ENCODE data around the gene PAH. TPM values are rescaled to one million over a fixed set of nuclear protein-coding genes. Genes with fewer than 3 reads are reported as not detected.

PAH gene
- 10 to 100 TPM; 43.0 to 86.8 (median 71.9) TPM for polyA plus RNA-seq (ENCODE audit: insufficient read length in 4 of 4)

DNA sequence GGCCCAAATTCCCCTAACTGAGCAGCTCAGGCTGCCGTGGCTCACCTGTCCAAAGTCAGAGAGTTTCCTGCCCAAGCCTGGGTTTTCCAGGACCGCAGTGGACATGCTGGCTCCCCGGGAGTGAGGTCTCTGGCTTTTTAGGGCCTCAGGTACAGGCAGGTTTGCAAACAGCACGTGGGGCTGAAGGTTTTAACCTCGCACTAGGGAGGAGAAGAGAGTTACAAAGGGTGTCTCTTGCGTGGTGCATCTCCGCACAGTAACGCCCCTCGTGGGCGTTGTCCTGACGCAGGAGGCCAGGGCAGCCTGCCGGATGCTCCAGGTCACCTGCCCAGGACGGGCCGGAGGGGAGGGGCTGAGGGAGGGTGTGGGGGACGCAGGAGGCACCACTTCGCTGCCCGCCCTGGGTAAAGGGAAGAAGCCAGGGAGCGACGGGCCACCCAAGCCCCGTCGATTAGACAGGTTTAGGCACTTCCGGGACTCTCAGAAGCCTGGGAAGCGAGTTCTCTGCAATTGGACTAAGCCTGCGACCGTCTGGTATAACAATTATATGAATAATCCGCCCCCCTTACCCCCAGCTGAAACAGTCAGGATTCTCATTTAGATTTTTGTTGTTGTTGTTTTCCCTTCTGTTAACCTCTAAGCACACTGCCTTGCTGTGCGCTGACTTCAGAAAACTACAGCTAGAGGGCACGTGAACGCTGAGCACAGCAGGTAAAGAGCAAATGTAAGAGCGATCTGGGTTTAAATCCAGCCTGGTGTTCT is at the start of gene PAH:
TSS of gene PAH (minus strand) at position 219 of the 762 bp plus-strand sequence. CDS start at position 105, 114 bp downstream.
- DNase-seq (ENCODE audit: low read depth in 4 of 4, low spot score in 2 of 4): peak in 1 of 4 donors; percentile 12

GRCh38 chr12:102966200-102966863 is 49.3 kb upstream of the PAH start:
- DNase-seq (ENCODE audit: low read depth in 4 of 4, low spot score in 2 of 4): no peak

- DNase-seq (ENCODE audit: low read depth in 4 of 4, low spot score in 2 of 4): no peak
These were observed 48.5 kb upstream of the PAH start for GRCh38 chr12:102965281-102966155.

GRCh38 chr12:102964872-102965271 is 47.8 kb upstream of the PAH start:
- DNase-seq (ENCODE audit: low read depth in 4 of 4, low spot score in 2 of 4): no peak

- no peak for DNase-seq (ENCODE audit: low read depth in 4 of 4, low spot score in 2 of 4)
These were observed 46.8 kb upstream of the PAH start for GRCh38 chr12:102963796-102964195.

DNA sequence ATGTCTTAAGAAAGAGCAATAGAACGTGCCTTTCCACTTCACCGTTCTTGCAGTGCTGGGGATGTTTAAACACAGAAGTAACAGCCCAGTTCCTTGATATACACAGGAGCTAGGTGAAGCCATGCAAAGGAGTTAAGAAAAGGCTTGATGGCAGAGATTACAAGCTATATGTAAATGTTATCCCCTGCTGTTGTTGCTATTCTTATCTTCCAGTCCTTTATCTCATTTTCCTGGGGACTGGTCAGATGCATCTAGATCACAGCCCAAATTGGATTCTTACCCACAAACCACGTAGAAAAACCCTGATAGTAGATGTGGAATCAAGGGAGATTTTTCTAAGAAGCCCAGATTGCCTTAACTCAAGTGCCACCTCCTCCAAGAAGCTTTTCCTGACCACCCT is 45.9 kb upstream of the PAH start:
- no peak for DNase-seq (ENCODE audit: low read depth in 4 of 4, low spot score in 2 of 4)

DNA sequence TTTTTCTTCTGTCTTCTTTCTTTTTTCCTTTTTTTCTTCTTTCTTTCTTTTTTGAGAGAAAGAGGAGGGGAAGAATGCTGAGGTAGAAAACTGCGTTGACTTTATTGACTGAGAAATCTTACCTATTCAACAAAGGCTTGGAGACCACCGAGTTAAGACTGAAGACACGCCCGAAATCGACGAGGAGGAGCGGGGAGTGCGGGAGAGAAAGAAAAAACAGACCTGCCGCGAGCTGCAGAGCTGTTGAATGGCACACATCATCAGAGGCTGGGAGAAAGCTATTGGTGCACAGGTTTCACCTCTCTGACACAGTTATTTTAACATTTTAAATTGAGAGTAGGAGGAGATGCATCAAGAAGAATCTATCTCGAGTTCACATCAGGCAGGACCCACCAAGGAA is 45.5 kb upstream of the PAH start:
- DNase-seq (ENCODE audit: low read depth in 4 of 4, low spot score in 2 of 4): no peak

GRCh38 chr12:102961466-102961855 is 44.4 kb upstream of the PAH start:
- no peak for DNase-seq (ENCODE audit: low read depth in 4 of 4, low spot score in 2 of 4)

- no peak for DNase-seq (ENCODE audit: low read depth in 4 of 4, low spot score in 2 of 4)
These were observed 43.9 kb upstream of the PAH start for GRCh38 chr12:102960766-102961465.

- DNase-seq (ENCODE audit: low read depth in 4 of 4, low spot score in 2 of 4): no peak
These were observed 42.3 kb upstream of the PAH start for GRCh38 chr12:102959391-102959790.

DNA sequence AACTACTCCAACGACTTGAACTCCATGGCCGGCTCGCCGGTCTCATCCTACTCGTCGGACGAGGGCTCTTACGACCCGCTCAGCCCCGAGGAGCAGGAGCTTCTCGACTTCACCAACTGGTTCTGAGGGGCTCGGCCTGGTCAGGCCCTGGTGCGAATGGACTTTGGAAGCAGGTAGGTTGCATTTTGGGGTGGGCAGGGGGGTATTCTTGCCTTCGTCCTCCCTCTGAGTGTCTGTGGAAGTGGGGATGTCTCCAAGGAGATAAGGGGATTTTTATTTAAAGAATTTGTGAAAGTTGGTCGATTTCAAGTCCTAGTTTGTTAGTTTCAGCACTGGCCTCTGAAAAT is 41.8 kb upstream of the PAH start:
- DNase-seq (ENCODE audit: low read depth in 4 of 4, low spot score in 2 of 4): no peak

GRCh38 chr12:102958073-102958829 is 41.2 kb upstream of the PAH start:
- no peak for DNase-seq (ENCODE audit: low read depth in 4 of 4, low spot score in 2 of 4)

- DNase-seq (ENCODE audit: low read depth in 4 of 4, low spot score in 2 of 4): no peak
These were observed 40.5 kb upstream of the PAH start, which contains the start of gene ASCL1 for GRCh38 chr12:102957339-102958050. TSS of gene ASCL1 (plus strand) at chr12:102957674. CDS start at chr12:102958245, 571 bp downstream.

- no peak for DNase-seq (ENCODE audit: low read depth in 4 of 4, low spot score in 2 of 4)
These were observed 39.8 kb upstream of the PAH start for GRCh38 chr12:102956738-102957327.

- no peak for DNase-seq (ENCODE audit: low read depth in 4 of 4, low spot score in 2 of 4)
These were observed 39.1 kb upstream of the PAH start for GRCh38 chr12:102955926-102956737.

DNA sequence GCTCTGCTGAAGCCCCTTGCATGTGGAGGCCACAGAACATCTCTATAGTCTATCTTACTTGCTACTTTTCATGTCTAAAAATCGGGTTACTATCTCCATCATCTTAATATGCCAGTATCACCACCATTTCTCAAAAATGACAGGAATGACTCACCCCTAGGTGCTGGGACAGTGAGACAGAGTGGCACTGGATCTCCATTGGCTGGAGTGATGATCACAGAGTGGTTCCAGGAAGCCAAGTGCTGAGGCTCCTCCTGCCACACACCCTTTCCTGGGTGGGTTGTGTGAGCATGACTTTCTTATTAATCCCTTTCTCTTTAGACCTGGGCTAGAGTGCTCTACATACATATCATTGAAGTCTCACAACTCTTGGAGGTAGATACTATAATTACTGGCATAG is 37.1 kb upstream of the PAH start:
- no peak for DNase-seq (ENCODE audit: low read depth in 4 of 4, low spot score in 2 of 4)

DNA sequence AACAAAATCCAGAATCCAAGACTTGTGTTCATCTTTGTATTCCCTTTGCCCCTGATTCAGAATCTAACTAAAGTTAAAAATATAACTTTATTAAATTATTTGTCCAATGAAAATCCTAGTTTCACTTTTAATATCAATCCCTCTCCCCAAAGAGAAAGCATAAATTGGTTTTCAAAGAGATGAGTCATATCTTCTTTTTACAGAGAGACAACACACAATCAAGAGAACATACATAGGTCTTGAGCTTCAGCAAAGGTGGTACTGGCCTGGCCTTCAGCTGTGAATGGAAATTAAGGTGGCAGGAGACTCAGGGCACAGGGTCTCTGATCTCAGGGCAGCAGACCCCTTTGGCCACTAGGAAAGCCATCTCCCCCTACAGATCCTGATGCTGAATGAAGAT is 36.2 kb upstream of the PAH start:
- DNase-seq (ENCODE audit: low read depth in 4 of 4, low spot score in 2 of 4): no peak

DNA sequence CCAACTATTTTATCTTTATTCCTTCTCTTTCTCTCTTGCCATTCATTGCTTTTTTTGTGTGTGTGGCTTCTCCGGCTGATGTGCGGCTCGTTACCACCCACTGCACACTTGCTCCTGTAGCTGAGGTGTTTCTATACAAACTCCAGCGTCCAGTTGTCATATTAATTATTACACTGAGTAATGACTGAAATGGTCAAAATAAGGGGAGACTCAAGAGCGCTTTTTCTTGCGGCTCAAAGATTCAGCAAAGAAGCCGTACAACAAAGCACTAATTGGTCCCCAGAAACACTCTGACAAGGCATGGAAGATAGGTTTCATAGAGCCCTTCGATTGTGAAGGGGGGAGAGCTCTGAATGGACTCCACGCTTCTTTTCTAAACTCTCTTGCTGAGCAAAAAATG is 34.8 kb upstream of the PAH start:
- DNase-seq (ENCODE audit: low read depth in 4 of 4, low spot score in 2 of 4): no peak
